ENCODE results near the gene CA5A.

- TF ChIP-seq, protein P1, sequence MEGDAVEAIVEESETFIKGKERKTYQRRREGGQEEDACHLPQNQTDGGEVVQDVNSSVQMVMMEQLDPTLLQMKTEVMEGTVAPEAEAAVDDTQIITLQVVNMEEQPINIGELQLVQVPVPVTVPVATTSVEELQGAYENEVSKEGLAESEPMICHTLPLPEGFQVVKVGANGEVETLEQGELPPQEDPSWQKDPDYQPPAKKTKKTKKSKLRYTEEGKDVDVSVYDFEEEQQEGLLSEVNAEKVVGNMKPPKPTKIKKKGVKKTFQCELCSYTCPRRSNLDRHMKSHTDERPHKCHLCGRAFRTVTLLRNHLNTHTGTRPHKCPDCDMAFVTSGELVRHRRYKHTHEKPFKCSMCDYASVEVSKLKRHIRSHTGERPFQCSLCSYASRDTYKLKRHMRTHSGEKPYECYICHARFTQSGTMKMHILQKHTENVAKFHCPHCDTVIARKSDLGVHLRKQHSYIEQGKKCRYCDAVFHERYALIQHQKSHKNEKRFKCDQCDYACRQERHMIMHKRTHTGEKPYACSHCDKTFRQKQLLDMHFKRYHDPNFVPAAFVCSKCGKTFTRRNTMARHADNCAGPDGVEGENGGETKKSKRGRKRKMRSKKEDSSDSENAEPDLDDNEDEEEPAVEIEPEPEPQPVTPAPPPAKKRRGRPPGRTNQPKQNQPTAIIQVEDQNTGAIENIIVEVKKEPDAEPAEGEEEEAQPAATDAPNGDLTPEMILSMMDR (IDR thresholded peaks at IDR 0.05) = no peak
- TF ChIP-seq EP300 (IDR thresholded peaks at IDR 0.05; ENCODE audit: low read depth) (no peak), POLR2A (IDR thresholded peaks at IDR 0.05) (no peak)
These were observed 21.2 kb upstream of the CA5A start for GRCh38 chr16:87957296-87958094.

All from transverse colon (tissue), 3 donors.